ENCODE measurements around the gene ARFGEF2.
"Not testable (repeated sequence)": the region's sequence is repeated elsewhere in the genome, so short reads cannot be mapped to it uniquely, and the experiment has no call there.

- TF ChIP-seq, protein P1, sequence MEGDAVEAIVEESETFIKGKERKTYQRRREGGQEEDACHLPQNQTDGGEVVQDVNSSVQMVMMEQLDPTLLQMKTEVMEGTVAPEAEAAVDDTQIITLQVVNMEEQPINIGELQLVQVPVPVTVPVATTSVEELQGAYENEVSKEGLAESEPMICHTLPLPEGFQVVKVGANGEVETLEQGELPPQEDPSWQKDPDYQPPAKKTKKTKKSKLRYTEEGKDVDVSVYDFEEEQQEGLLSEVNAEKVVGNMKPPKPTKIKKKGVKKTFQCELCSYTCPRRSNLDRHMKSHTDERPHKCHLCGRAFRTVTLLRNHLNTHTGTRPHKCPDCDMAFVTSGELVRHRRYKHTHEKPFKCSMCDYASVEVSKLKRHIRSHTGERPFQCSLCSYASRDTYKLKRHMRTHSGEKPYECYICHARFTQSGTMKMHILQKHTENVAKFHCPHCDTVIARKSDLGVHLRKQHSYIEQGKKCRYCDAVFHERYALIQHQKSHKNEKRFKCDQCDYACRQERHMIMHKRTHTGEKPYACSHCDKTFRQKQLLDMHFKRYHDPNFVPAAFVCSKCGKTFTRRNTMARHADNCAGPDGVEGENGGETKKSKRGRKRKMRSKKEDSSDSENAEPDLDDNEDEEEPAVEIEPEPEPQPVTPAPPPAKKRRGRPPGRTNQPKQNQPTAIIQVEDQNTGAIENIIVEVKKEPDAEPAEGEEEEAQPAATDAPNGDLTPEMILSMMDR (IDR thresholded peaks at IDR 0.05; ENCODE audit: extremely low read depth in 1 of 2, insufficient read depth in 1 of 2, low read depth in 1 of 2, low read length in 2 of 2), result not testable (repeated sequence)
- not testable (repeated sequence) for TF ChIP-seq POLR2A (IDR thresholded peaks at IDR 0.05; ENCODE audit: low read depth, low read length); GATA2 (IDR thresholded peaks at IDR 0.05; ENCODE audit: insufficient read depth, insufficient read length, low read depth, low read length); EZH2 (IDR thresholded peaks at IDR 0.05; ENCODE audit: borderline replicate concordance, low read depth, low read length, severe bottlenecking); FOS (IDR thresholded peaks at IDR 0.05; ENCODE audit: borderline replicate concordance, insufficient read depth, low read length); JUN (IDR thresholded peaks at IDR 0.05; ENCODE audit: borderline replicate concordance, insufficient read depth, insufficient read length, low read depth)
Measured at GRCh38 chr20:48888517-48888916, 33.0 kb upstream of the ARFGEF2 start.
